GDM1 (cell line): Measurements from ENCODE around the gene NAB2.

Source experiments
- DNase-seq: peaks from one replicate; lab custom pipeline; 2025; lab: John Stamatoyannopoulos, UW

Gene NAB2

DNA sequence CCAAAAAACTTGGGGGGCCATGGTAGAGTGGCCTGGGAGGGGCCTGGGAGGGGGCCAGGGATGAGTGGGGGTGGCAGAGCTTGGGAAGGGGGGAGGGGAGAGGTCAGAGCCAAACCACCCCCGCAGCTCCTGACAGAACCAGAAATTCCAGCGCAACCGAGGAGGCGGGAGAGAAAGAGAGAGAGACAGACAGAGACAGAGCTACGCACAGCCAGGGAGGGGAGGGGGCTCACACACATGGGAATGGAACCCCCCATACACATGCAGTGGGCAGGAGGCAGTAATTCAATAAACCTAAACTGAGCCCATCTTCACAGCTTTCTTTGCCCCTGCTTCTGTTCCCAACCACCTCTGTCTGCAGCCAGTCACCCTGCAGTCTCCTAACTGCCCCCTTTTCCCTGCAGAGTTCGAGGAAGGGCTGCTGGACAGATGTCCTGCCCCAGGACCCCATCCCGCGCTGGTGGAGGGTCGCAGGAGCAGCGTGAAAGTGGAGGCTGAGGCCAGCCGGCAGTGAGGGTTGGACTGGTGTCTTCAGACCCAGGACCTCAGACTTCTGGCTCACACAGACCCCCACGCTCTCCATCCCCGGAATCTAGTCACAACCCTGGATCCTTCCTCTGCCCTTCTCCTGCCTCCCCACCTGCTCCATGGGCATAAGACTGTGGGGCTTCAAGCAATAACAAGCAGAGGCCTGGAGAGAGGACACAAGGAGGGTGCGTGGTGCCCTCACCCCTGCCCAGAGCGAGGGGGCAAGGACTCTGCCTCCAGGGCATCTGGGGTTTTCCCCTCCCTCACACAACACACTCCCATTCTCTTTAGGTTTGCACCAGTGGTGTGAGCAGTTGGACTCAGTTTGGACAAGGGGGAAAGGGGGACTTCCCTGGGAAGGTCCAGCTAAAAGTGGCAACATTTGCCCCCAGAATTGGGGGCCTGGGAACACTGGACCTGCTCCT is 5.6 kb downstream of the NAB2 start:
- DNase-seq = no peak

DNA sequence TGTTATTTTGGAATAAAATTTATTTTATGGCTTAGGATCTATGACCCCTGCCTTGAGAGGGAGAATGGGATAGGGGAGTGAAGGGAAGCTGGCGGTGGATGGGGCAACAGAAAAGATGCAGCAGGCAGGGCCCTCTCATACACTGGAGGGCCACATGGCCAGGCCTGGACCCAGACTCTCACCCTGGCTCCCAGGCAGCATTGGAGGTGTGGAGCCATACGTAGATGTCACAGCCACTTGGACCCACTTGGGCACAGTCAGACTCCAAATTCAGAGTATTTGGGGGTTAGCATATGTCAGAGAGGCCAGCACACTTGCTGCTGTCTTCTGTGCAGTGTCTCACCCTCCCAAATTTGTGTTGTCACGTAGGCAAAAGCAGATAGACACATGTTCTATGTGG is 6.5 kb downstream of the NAB2 start:
- DNase-seq = no peak

DNA sequence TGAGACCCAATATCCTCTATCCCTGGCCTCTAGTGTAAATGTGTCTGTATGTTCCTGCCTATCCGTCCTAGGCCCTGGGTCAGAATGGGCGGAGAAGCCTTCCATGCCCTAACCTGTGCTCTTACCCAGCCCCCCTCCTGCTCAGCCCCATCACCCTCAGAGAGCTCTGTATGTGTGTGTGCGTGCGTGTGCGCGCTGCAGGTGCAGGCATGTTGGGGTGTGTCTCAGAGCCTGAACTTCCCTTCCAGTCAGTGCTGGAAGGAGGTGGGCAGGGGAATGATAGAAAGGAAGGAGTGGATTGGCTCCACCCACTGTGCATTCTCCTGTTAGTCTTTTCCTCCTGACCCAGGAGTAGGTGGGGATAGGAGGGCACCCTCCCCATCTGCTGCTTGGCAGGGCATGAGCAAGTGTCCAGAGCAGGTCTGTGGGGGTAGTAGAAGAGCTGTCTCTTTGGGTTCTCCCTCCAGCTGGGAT is 7.2 kb downstream of the NAB2 start:
- peak; percentile 33 for DNase-seq

DNA sequence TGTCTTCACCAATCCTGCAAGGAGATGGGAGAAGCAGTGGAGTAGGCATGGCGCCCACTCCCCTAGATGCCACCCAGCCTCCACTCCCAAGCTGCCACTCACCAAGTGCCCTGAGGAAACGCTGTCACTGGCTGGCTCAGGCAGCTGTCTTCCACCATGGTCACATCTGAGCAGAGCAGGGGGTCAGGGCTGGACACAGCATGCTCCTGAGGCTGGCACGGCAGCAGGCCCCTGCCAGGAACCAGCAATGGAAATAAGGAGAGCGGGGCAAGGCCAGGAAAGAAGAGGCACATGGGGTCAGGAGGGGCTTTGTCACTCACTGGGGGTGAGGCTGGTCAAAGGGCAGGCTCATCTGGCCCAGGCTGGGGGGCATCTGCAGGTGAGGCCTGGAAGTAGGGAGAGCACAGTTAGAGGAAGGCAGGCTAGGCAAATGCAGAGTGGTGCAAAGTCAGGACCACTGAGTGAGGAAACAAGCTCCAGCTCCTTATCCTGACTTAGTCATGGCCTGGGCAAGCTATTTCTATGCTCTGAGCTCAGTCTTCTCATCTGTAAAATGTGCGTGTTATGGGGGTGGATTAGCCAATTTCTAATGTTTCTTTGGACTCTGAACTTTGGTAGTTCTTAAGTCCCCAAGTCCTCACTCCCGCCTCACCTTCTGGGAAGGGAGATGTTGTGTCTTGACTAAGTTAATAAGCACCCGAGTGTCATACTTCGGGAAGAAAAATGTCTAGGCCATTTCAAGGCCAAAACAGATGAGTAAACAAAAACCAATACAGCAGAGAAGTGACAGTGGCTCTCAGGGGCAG is 8.0 kb downstream of the NAB2 start:
- no peak for DNase-seq

DNA sequence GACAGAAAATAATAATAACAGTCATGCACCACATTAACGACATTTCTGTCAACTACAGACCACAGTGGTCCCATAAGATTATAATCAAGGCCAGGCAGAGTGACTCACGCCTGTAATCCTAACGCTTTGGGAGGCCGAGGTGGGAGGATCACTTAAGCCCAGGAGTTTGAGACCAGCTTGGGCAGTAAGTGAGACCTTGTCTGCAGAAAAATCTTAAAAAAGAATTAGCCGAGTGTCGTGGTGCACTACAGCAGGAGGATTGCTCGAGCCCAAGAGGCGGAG is 8.6 kb downstream of the NAB2 start:
- no peak for DNase-seq

DNA sequence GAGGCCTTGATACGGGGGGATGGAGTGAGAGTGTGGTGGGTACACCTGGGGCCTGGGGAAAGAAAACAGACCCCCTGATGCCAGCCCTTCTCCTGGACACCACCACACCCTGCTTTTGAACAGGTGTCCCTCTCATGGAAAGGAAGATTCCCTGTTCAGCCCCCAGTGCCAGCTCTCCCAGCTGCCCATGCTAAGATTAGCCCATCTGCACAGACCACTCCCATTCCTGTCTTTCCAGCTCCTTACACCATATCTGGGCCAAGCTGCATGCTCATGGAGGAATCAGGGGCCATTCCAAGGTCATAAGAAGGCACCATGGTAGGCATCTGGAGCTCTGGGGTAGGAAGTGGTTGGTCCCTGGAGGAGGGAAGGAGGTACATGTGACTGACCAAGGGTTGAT is 9.6 kb downstream of the NAB2 start:
- no peak for DNase-seq

DNA sequence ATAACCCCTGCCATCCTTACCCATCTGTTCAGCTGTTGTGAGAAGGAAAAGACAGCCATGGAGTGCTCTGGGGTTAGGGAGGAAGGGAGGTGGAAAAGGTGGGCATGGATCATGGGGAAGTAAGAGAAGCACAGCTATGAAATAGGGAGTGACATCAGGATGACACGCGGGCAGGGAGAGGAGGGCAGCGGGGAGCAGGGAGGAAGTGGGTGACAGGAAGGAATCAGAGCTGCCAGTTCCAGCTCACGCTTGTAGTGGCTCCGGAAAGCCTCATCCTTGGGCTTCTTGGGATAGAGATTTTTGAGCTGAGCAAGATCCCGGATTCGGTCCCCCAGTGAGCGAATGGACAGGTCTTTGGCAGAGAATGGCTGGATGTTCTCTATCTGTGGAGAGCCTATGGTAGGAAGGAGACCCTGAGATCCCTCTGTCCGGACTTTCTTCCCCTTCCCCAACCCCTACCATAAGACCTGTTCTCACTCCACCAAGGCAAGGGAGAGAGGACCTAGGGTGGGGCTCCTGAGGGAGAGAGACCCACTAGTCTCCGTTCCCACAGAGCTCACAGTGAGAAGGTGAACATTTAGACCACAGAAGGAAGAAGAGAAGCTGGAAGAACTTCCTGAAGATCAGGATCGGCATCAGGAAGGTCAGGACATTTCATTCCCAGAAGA is 10.3 kb downstream of the NAB2 start:
- DNase-seq = no peak

DNA sequence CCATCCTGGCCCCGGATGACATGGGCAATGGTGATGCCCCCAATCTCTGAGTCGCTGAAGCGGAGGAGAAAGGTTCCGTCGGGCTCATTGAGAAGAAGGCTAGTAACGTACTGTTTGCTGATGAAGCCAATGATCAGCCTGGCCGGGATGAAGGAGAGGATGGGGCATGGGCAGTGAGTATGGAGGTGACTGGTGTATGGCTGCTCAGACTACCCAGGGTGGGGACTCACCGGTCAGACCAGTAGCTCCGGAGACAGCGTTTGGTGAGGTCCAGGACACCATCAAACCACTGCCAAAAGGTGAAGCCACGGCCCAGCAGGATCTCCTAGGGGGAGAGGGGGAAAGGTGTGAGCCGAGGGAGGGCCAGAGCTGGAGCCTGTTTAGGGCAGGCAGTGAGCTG is 10.9 kb downstream of the NAB2 start:
- DNase-seq = no peak

DNA sequence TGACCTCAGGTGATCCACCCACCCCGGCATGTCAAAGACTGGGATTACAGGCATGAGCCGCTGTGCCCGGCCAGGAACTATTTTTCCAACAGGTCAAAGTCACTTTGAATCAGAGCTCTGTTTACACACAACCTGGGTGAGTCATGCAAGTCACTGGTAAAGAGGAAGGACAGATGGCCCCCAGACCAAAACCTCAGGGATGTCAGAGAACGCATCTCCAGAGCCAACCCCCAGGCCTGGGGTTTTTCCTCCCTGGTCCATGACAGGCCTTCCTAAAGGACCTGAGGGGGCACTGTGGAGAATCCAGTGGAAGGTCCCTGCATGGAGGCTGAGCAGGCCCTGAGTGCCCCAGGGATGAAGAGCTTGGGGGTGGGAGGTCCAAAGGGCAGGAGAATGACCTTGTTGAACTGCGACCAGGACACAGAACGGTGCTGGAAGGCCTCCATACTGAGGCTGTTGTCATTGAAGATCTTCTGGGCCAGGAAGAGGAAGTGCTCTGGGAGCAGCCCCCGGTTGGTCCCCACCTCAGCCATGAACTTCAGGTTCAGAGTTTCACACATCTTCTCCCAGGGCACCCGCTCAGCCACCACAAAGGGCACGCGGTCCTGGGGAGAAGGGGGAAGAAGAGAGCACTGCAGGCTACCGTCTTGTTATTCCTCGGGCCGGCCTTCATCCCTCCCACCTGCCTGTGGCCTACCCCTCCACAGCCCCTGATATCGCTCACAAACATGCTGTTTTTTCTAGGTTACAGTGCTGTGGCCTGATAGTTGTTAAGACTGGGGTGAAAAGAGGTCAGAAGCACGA is 13.2 kb downstream of the NAB2 start:
- peak; percentile 11 for DNase-seq

DNA sequence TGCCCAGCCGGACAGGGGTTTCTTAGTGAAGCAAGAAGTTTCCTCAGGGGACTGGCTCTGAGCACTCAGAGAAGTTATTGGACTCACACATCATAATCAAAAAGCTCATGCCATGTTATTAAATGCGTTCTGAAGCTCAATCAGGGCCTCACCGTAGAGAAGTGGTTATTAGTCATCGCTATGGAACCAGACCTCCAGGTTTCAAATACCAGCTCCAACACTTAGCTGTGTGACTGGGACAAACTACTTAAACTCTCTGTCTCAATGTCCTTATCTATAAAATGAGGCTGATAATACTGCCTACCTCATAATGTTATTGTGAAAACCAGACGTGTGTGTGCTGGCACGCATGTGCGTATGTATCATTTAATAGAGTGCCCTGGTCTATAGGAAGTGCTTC is 14.9 kb downstream of the NAB2 start:
- no peak for DNase-seq

DNA sequence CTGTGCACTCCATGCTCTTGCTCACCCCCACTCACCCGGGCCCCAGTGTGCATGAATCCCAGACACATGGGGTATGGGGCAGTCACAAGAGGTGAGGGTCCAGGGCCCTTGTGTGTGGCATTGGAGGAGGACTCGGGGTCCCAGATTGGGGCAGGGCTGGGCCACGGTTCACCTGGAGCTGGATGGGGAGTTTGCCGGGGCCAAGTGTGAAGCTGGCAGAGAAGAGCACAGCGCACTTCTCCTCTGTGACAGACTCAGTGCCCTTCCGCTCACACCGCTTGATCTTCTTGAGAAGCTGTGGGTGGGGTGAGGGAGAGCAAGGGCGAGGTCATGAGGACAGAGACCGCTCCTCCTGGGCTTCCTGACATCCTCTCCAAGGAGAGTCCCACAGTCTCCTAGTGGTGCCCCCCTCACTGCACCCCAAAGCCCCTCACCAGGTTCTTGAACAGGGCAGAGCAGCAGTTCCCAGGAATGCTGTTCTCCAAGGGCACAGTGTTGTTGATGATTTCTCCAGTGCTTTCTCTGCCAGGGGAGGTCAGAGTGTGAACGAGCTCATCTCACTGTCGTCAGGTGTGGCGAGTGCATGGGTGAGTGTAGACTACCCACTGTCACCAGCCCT is 15.5 kb downstream of the NAB2 start:
- DNase-seq = no peak

DNA sequence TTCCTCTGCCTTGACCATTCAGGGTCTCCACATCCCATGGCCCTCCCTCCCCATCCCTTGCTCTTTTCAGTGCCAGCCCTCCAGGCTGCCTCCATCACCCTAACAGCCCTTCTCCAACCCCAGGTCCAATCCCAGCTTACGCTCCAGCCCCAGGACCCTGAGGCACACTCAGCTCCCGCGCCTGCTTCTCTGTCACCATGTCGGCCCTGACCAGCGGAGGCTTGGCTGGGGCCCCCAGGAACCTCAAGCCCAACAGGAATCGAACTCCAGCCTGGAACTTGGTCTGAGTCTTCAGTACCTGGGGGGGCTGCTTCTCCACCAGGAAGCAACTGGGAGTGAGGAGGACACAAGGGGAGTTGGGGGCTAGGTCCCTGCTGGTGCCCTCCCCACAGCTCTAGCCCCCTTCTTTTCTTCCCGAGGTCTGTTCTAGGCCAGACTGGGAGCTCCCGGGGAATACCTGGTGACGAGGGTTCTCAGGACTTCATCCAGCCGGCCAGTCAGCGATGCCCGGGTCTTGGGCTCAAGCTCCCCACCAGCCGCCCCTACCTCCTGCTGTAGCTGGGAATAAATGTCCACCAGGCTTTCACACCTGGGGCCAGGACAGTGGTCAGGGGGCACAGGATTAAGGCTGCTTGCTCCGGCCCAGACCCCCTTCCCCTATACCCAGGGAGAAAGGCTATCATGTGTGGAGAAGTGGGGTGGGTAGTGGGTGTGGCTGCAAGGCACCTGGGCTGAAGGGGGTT is 16.3 kb downstream of the NAB2 start:
- no peak for DNase-seq

DNA sequence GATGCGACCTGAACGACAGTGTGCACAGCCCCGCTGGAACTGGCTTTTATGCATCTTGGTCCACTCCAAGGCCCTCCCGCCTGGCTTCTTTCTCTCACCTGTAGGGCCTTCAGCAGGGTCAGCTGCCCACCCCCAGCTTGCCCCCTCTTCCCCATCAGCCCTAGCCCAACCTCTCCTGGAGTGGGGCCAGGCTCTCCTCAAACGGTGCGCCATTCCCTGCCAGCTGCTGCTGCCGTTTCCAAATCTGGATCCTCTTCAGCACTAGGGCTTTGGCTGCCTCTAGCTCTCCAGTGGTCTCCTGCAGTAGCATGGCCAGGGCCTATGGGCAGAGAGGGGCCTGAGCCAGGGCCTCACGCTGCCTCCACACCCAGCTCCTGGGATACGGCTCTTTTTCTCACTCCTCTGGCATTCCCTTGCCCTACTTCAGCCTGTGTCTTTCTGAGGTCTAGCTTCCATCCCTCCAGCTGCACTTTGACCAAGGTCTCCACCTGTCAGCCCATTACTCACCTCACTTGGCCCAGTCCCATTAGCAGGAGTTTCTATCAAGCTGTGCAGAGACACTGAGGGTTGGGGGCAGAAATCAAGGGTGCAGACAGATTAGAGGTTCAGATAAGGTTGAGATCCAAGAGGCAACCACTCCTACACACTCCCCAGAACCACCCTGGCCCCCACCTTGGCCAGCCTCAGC is 17.3 kb downstream of the NAB2 start:
- DNase-seq = no peak

DNA sequence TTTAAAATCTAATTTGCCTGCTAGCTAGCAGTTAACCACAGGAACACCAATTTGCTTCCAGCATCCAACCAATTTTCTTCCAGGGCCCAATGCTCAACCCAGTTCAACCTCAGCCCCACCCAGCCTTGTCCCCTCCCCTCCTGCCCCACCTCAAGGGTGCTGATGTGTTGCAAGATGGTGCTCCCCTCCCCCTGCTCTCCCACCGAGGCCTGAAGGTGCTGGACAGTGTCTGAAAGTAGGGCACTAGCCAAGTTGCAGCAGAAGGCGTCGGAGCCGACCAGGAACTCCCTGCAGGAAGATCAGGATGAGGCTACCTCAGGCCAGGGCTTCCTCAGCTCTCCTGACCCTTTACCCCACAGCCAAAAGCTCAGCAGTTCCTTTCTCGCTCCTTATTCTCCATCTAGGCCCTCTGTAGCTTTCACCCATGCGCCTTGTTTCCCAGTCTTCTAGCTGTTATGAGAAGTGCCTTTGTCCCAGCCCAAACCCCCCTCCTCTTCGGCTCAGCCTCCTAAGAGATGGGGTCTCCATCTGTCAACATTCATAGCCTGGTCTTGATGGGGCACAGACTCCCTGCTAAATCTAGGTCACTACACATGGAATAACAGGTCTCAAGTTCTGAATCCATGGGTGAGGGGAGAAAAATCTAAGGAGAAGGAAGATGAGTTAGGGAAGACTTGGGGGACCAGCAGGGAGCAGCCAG is 18.7 kb downstream of the NAB2 start:
- DNase-seq = no peak

DNA sequence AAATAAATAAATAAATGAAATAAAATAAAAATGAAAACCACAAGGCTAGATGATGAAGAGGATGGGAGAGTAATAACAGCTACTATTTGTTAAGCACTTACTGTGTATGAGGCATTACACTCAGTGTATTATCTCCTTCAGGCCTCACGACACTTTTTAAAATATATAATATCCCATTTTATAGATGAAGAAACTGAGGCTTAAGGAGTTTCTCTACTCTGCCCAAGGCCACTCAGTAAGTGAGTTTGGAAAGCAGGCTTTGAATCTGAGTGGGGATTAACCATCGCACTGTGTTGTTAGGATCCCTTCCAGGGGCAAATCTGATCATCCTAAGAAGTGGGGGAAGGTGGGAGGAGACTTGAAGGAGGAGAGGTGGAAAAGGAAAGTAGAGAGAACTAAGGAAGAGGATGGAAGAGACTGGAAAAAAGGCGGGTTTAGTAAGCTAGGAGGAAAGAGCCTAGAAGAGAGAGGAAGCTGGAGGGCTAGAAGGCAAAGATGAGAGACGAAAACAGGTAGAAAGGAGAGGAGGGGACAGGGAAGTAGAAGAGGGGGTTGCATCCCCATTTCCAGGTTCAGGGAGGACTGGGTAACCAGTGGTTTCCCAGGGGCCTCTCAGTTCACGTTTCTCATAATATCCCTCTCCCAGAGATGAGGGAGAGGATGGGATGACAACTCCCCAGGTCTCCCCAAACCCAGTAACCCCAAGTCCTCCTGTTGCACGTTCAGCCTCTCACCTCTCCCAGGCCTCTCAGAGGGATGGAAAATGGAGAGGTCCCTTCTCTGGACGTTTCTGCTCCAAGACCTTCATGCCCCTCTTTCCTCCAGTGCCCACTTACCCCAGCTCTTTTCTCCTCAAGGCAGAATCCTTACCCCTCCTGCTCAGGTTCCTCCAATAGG is 20.5 kb downstream of the NAB2 start:
- DNase-seq = no peak

DNA sequence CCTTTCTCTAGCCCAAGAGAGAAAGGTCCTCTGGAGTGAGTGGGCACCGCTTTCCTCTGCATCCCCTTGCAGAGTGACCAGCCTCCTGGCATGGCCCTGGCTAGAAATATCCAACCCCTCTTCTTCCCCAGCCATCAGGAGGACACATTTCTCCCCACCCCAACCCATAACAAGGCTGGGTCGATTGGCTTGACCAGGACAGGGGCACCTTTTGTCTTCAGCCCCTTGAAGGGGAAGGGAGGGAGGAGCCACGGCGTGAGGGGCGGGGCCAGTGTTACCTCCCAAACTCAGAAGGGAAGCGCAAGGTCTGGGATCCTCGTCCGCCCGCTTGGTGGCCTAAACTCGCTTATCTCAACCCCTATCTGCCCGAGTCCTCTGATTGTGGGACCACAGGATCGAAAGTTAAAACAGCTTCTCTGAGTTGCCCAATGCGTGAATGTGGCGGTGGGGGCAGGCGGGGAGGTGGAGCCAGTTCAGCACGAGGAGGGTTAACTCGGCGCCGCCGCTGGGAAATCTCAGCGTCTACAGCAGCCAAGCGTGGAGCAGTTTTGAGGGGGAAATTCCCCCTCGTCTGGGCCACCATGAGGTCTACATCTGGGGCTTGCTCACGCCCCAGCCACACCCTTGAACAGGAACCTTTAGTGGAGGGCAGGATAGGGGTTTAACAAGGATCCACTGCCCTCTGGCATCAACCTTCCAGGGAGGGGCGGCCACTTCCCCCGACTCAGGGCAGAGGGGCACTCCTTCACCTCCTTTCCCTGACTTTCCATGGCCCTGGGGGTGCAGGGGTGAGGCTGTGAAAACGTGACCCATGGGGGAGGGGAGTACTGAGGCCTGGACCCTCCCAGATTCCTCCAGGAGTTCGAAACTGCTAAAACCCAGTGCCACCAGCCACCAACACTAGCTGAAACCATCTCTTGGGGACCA is 21.5 kb downstream of the NAB2 start:
- peak; percentile 27 for DNase-seq

DNA sequence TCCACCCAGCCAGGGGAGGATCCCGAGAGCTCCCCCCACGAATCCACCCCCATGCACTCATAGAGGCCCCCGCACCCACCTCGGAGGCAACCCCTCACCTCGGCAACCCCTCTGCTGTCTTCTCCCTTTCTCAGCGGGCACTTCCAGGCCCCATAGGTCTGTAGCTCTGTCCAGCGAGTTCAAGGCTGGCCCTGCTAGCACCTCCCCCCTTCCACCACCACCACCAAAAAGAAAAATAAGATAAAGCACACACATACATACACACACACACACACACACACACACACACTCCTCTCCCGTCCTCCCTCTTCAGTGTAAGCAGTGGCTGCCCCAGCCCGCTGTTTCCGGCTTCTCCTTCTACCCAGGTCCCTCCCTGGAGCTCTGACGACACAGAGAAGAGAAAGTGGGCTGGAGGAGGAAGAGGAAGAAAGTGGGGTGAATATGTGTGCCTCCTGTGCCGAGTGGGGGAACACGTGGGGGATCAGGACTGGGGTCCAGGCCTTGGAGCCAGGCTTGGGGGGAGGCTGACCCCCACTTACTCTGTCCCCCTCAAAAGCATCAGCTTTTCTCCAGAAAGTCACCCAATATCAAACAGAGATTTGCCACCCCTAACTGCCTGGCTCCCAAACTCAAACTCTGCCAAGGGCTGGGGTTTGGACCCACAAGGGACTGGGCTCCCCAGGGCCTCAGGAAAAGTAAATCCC is 22.3 kb downstream of the NAB2 start, which contains the start of gene STAT6:
TSS of gene STAT6 (minus strand) at position 332 of the 704 bp plus-strand sequence. CDS start 3,084 bp downstream, outside the sequence.
- peak; percentile 77 for DNase-seq
